ENCODE data around the gene CCT6B. TPM values are rescaled to one million over a fixed set of nuclear protein-coding genes. Genes with fewer than 3 reads are reported as not detected.
A peak's percentile ranks its signal among the peaks of the same experiment; 100 is the strongest.

Gene CCT6B
- total and polyA plus RNA-seq, 8 donors: 0.58 to 5.1 (median 3.6) TPM

DNA sequence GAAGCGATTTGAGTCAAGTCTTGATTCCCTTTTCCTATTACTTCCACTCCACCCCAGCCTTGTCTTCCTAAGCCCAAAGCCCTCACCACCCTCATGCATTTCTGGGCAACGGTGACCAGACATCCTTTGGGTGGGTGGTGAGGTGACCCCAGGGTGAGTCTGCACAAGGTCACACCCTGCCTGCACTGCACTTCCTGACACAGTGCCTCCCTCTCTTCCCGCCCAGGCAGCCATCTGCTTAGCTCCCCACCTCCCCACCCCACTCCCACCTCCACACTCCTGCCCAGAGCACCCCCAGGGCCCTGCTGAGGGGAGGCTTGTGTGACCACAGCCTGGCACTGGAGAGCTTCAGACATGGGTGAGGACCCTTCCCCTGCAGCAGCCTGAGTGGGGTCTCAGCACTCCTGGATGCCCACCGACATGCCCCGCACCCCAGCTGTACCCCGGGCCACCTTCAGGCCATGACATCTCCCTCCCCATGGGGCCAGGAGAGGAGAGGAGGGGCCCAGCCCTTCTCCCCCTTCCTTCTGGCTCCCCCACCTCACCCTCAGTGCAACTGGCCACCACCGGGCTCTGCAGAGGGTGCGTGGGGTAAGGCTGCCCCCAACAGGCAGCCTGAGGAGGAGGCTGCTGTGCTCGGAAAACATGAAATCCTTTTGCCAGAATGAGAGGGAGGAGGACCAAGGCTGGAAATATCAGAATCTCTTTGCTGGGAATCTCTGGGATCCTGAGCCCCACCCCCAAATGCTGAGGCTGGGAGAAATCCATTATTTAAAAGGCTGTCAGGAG is 68.6 kb downstream of the CCT6B start:
- no peak overlapping the region for H3K4me3 ChIP-seq
- H3K4me1 ChIP-seq: no peaks in the 10 kb centered on the region
- H3K36me3 ChIP-seq: no peaks in the 10 kb centered on the region
- ATAC-seq (no peak), DNase-seq (peak in 1 of 4 donors; percentile 21)
- TF ChIP-seq, protein P1, sequence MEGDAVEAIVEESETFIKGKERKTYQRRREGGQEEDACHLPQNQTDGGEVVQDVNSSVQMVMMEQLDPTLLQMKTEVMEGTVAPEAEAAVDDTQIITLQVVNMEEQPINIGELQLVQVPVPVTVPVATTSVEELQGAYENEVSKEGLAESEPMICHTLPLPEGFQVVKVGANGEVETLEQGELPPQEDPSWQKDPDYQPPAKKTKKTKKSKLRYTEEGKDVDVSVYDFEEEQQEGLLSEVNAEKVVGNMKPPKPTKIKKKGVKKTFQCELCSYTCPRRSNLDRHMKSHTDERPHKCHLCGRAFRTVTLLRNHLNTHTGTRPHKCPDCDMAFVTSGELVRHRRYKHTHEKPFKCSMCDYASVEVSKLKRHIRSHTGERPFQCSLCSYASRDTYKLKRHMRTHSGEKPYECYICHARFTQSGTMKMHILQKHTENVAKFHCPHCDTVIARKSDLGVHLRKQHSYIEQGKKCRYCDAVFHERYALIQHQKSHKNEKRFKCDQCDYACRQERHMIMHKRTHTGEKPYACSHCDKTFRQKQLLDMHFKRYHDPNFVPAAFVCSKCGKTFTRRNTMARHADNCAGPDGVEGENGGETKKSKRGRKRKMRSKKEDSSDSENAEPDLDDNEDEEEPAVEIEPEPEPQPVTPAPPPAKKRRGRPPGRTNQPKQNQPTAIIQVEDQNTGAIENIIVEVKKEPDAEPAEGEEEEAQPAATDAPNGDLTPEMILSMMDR (IDR thresholded peaks at IDR 0.05): no peak
- no peak overlapping the region for H3K27ac ChIP-seq
- H3K9me3 ChIP-seq: no peaks in the 10 kb centered on the region
- H3K27me3 ChIP-seq: peaks cover 0 to 59% of the 10 kb centered on the region in 2 donors
- intact Hi-C loops (cut with DNase I): no loop called here

DNA sequence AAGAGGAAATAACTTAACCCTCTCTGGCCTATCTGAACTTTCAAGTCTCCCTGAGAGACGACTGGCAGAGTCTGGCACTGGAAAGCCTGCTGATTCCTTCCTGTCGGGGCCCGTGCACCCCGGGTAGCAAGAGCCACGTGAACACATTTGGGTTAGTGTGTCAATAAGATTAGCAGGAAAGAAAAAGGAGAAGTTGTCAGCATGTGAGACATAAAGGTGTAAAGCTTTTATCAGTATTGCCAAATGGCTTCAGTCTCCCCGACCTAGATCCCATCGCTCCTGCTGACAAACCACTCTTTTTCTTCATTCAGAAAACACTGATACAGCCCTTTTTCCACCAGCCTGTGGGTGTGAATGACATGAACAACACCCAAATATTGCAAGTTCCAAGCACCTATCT is 74.4 kb downstream of the CCT6B start:
- DNase-seq: no peak
- no peak overlapping the region for H3K4me3 ChIP-seq
- TF ChIP-seq, protein P1 (IDR thresholded peaks at IDR 0.05): no peak
- intact Hi-C loops (cut with DNase I): no loop called here
- no peak for ATAC-seq
- H3K4me1 ChIP-seq: no peaks in the 10 kb centered on the region
- peaks cover 0 to 55% of the 10 kb centered on the region in 2 donors for H3K27me3 ChIP-seq
- H3K36me3 ChIP-seq: no peaks in the 10 kb centered on the region
- no peaks in the 10 kb centered on the region for H3K9me3 ChIP-seq
- H3K27ac ChIP-seq: no peak overlapping the region

- Histone ChIP-seq H3K4me1 (no peaks in the 10 kb centered on the region), H3K27ac (no peak overlapping the region), H3K36me3 (no peaks in the 10 kb centered on the region), H3K27me3 (peaks cover 0 to 47% of the 10 kb centered on the region in 2 donors), H3K4me3 (no peak overlapping the region), H3K9me3 (peaks cover 0 to 7% of the 10 kb centered on the region in 2 donors)
- no peak for ATAC-seq
- DNase-seq: no peak
- TF ChIP-seq, protein P1 (IDR thresholded peaks at IDR 0.05): no peak
- intact Hi-C loops (cut with DNase I): no loop called here
Measured at GRCh38 chr17:34885076-34885475, 76.2 kb downstream of the CCT6B start.

GRCh38 chr17:34884597-34884996 is 76.7 kb downstream of the CCT6B start:
- intact Hi-C loops (cut with DNase I): no loop called here
- Histone ChIP-seq H3K4me3 (no peak overlapping the region), H3K27ac (no peak overlapping the region), H3K9me3 (peaks cover 0 to 7% of the 10 kb centered on the region in 2 donors), H3K4me1 (no peaks in the 10 kb centered on the region), H3K27me3 (peaks cover 0 to 47% of the 10 kb centered on the region in 2 donors), H3K36me3 (no peaks in the 10 kb centered on the region)
- DNase-seq (no peak), ATAC-seq (no peak)
- TF ChIP-seq, protein P1 (IDR thresholded peaks at IDR 0.05): no peak

DNA sequence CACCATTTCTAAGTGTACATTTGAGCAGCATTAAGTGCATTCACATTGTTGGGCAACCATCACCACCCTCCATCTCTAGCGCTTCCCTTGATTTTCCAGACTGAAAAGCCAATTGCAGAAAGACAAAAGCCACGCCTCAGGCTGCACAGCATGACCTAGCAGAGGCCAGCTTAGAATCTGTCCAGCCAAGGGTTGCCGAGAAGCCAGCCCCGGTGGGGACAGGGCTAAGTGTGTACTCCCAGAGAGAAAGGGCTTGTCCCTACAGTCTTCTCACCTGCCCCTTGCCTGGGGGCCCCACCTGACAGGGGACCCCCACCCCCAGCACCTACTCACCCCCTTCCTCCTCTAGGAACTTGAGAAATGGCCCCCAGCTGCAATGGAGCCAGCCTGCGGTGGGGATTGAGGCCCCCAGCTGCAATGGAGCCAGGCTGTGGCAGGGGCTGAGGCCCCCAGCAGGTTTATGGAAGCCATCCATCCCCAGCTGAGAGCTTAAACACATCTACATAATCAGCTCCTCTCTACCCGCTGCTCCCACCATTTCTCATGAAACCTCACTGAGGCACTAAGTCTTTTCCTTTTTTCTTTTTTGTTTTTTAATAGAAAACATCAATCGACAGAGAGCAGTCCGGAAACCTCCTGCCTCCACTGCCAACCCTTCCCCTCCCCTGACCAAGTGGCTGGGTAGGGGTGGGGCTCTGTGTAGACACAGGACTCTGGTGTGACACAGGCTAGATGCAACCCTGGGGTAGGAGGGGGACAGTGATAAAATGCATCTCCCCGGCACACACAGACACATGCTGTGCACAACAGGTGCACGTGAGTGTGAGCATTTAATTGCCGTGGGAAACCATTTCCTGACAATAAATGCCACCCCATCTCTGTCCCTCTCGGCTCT is 77.9 kb downstream of the CCT6B start:
- DNase-seq: no peak
- intact Hi-C loops (cut with DNase I): no loop called here
- Histone ChIP-seq H3K27me3 (peaks cover 0 to 44% of the 10 kb centered on the region in 2 donors), H3K4me3 (no peak overlapping the region), H3K4me1 (no peaks in the 10 kb centered on the region), H3K9me3 (peaks cover 0 to 7% of the 10 kb centered on the region in 2 donors), H3K27ac (no peak overlapping the region), H3K36me3 (no peaks in the 10 kb centered on the region)
- no peak for ATAC-seq
- TF ChIP-seq, protein P1 (IDR thresholded peaks at IDR 0.05): no peak

Measured in left lung (tissue), 10 donors.